HG02840 (cell line): ENCODE results near the gene ETV4.
"Not testable (repeated sequence)": the region's sequence is repeated elsewhere in the genome, so short reads cannot be mapped to it uniquely, and the experiment has no call there.

ENCODE experiments used
- ATAC-seq: cut with Tn5 transposase; IDR thresholded peaks from one replicate; pipeline ENCODE4 v1.9.1; 2021; ENCODE audit warnings: mild to moderate bottlenecking, moderate library complexity, moderate number of reproducible peaks; ENCODE audit not compliant: unreplicated experiment, low FRiP score

Gene ETV4

GRCh38 chr17:43521389-43521788 is 24.8 kb downstream of the ETV4 start:
- no peak for ATAC-seq

- ATAC-seq: peak; percentile 55
Observed at GRCh38 chr17:43517615-43518386, 28.3 kb downstream of the ETV4 start.

- ATAC-seq: peak; percentile 27
Observed at GRCh38 chr17:43517161-43517560, 29.0 kb downstream of the ETV4 start.

GRCh38 chr17:43515656-43516055 is 30.5 kb downstream of the ETV4 start:
- ATAC-seq: no peak

- not testable (repeated sequence) for ATAC-seq
Observed at GRCh38 chr17:43511199-43511598, 34.9 kb downstream of the ETV4 start.

GRCh38 chr17:43509440-43509839 is 36.7 kb downstream of the ETV4 start:
- ATAC-seq: not testable (repeated sequence)

GRCh38 chr17:43490621-43491020 is 55.5 kb downstream of the ETV4 start:
- ATAC-seq: no peak

GRCh38 chr17:43483674-43484551 is 62.2 kb downstream of the ETV4 start, which contains the start of gene DHX8:
DHX8 (plus strand) TSS chr17:43483975; CDS start chr17:43484038, 63 bp downstream.
- ATAC-seq: peak; percentile 97

- ATAC-seq: no peak
Observed at GRCh38 chr17:43482103-43483012, 63.8 kb downstream of the ETV4 start.

GRCh38 chr17:43479948-43480347 is 66.2 kb downstream of the ETV4 start:
- ATAC-seq: no peak
